Aorta (tissue), 5 donors: Measurements from ENCODE around the gene PACRG. TPM values are rescaled to one million over a fixed set of nuclear protein-coding genes. Genes with fewer than 3 reads are reported as not detected.

ENCODE experiments used
- ATAC-seq: fragments of 200-7000 bp; cut with Tn5 transposase; one replicate; pipeline ENCODE4 v1.9.1; 2022; ENCODE audit warnings: moderate library complexity; ENCODE audit not compliant: low FRiP score
- DNase-seq, 2 donors: peaks; one replicate each; pipeline ENCODE4 v3.0.0-alpha.2; 2020
- H3K27ac ChIP-seq, 2 donors: one replicate each; pipeline ENCODE4 v1.5.1; 2013; ENCODE audit warnings: low read length in 2 of 2, mild to moderate bottlenecking in 2 of 2, moderate library complexity in 2 of 2, control low read depth in 1 of 2, inconsistent platforms in 1 of 2, low read depth in 1 of 2
- H3K27me3 ChIP-seq, 2 donors: one replicate each; pipeline ENCODE4 v1.6.1; 2013; ENCODE audit warnings: control low read depth in 1 of 2, low read length in 1 of 2, mild to moderate bottlenecking in 1 of 2, moderate library complexity in 1 of 2; ENCODE audit not compliant: insufficient read depth in 2 of 2, control insufficient read depth in 1 of 2
- H3K36me3 ChIP-seq, 2 donors: one replicate each; pipeline ENCODE4 v1.6.1; 2013; ENCODE audit warnings: control low read depth in 1 of 2, low read length in 1 of 2, mild to moderate bottlenecking in 1 of 2; ENCODE audit not compliant: insufficient read depth in 2 of 2, control insufficient read depth in 1 of 2
- H3K4me1 ChIP-seq, 2 donors: one replicate each; pipeline ENCODE4 v1.6.1; 2013; ENCODE audit warnings: low read length in 2 of 2, control low read depth in 1 of 2, mild to moderate bottlenecking in 1 of 2, moderate library complexity in 1 of 2; ENCODE audit not compliant: insufficient read depth in 2 of 2, control insufficient read depth in 1 of 2
- H3K4me3 ChIP-seq, 2 donors: one replicate each; pipeline ENCODE4 v1.5.1; 2013; ENCODE audit warnings: low read length in 2 of 2, control low read depth in 1 of 2, mild to moderate bottlenecking in 1 of 2
- H3K9me3 ChIP-seq: one replicate; pipeline ENCODE4 v1.6.1; 2013; ENCODE audit warnings: mild to moderate bottlenecking, low read length; ENCODE audit not compliant: control insufficient read depth
- WGBS, 2 donors: extraction: QIAGEN DNeasy Blood & Tissue Kit; methylation state at CpG; one replicate each; pipeline ENCODE4 v1.1.7; 2013; 5-methylcytosine and 5-hydroxymethylcytosine counted together
- intact Hi-C, 2 donors: fragments of 100-400 bp; cut with DNase I; formaldehyde crosslinking; loops; one replicate each; pipeline versions ENCODE4 v1.14.2 to v1.15.0; 2022
- polyA plus RNA-seq, 2 donors: library from polyadenylated mRNA; stranded (reverse); fragments of 200-250 nt; gene quantifications; one replicate each; pipeline ENCODE4 v1.2.3, GENCODE V29; 2013
- total RNA-seq, 2 donors: library from RNA; stranded (reverse); fragmentation: NEBNext Ultra II Directional; extraction: Animal tissue kit (Norgen Biotek cat#: 25700); gene quantifications; one replicate each; pipeline ENCODE4 v1.2.1, GENCODE V29; 2021
- donor health status: healthy with polysubstance abuse.
- donor health status: Bipolar disorder and iron deficiency.
- donor health status: DM: no; HTN: no; CAD: no.
- donor health status: DM: no; HTN: no; CAD: no.
- donor health status: DM: yes; HTN: yes; CAD: no.

PACRG gene
- total and polyA plus RNA-seq, 4 donors = 0.26 to 2.7 (median 0.54) TPM; not detected in 1

GRCh38 chr6:162904069-162904663, 176.4 kb downstream of the PACRG start:
- 88 to 91% methylated on average over 9 of the region's 9 CpGs for WGBS, 2 donors
- Histone ChIP-seq H3K36me3 (no peaks in the 10 kb centered on the region), H3K27me3 (peaks cover 0 to 1% of the 10 kb centered on the region in 2 donors), H3K9me3 (peaks cover 8% of the 10 kb centered on the region), H3K4me3 (no peak overlapping the region), H3K27ac (no peak overlapping the region), H3K4me1 (no peaks in the 10 kb centered on the region)
- intact Hi-C loops = no loop called here
- ATAC-seq (no peak), DNase-seq (no peak)

DNA sequence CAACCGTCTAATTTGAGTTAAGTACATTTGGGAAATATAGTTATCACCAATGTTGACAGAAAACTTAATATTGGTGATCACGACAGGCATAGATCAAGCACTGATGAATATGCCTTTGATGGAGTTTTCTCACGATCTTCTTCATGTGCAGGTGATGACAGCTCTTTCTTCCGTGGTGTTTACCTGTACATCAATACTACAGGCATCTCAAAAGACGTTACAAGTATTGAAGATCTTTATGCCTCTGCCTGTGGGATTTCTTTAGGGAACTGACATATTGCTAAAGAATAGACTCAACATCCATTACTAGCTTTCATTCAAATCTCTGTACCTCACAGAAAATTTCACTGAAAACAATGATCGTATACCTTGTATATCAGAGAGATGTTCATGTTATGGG, 178.7 kb downstream of the PACRG start:
- no peak overlapping the region for H3K4me3 ChIP-seq
- H3K27ac ChIP-seq = no peak overlapping the region
- no peaks in the 10 kb centered on the region for H3K36me3 ChIP-seq
- DNase-seq = no peak
- peaks cover 0 to 1% of the 10 kb centered on the region in 2 donors for H3K27me3 ChIP-seq
- intact Hi-C loops = no loop called here
- WGBS, 2 donors = 70% methylated on average over 6 of the region's 6 CpGs
- ATAC-seq = no peak
- H3K4me1 ChIP-seq = no peaks in the 10 kb centered on the region
- H3K9me3 ChIP-seq = peaks cover 8% of the 10 kb centered on the region

- WGBS, 2 donors = 66 to 71% methylated on average over 2 of the region's 2 CpGs
- Histone ChIP-seq H3K36me3 (no peaks in the 10 kb centered on the region), H3K9me3 (peaks cover 9% of the 10 kb centered on the region), H3K27me3 (peaks cover 0 to 1% of the 10 kb centered on the region in 2 donors), H3K4me3 (no peak overlapping the region), H3K27ac (no peak overlapping the region), H3K4me1 (no peaks in the 10 kb centered on the region)
- intact Hi-C loops = no loop called here
- ATAC-seq (no peak), DNase-seq (no peak)
These were observed 180.2 kb downstream of the PACRG start for GRCh38 chr6:162907876-162908481.

DNA sequence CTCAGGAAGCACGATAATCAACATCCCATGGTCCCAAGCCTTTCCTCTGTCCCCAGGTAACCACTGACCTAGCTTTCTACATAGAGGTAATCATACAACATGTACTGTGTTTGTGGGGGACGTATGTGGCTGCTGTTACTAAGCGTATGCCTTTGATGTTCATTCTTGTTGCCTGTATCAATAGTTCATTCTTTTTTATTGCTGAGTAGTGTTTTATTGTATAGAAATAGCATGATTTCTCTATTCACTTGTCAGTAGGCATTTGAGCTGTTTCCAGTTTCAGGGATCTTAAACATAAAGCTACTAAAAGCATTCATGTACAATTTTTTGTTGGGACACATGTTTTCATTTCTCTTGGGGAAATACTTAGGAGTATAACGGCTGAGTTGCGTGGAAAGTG, 185.4 kb downstream of the PACRG start:
- 67 to 73% methylated on average over 5 of the region's 5 CpGs for WGBS, 2 donors
- H3K27me3 ChIP-seq = no peaks in the 10 kb centered on the region
- ATAC-seq (no peak), DNase-seq (no peak)
- intact Hi-C loops = no loop called here
- no peak overlapping the region for H3K4me3 ChIP-seq
- peaks cover 7% of the 10 kb centered on the region for H3K9me3 ChIP-seq
- no peak overlapping the region for H3K27ac ChIP-seq
- no peaks in the 10 kb centered on the region for H3K4me1 ChIP-seq
- H3K36me3 ChIP-seq = no peaks in the 10 kb centered on the region

- WGBS, 2 donors = 18 to 50% methylated on average over 1 of the region's 1 CpG
- intact Hi-C loops = no loop called here
- no peaks in the 10 kb centered on the region for H3K4me1 ChIP-seq
- no peak overlapping the region for H3K4me3 ChIP-seq
- DNase-seq (no peak), ATAC-seq (no peak)
- no peaks in the 10 kb centered on the region for H3K27me3 ChIP-seq
- H3K36me3 ChIP-seq = no peaks in the 10 kb centered on the region
- no peak overlapping the region for H3K27ac ChIP-seq
- H3K9me3 ChIP-seq = no peaks in the 10 kb centered on the region
These were observed 189.7 kb downstream of the PACRG start for GRCh38 chr6:162917506-162917905.

GRCh38 chr6:162921062-162921461, 193.3 kb downstream of the PACRG start:
- DNase-seq (no peak), ATAC-seq (no peak)
- 60 to 62% methylated on average over 6 of the region's 6 CpGs for WGBS, 2 donors
- no peaks in the 10 kb centered on the region for H3K9me3 ChIP-seq
- no peaks in the 10 kb centered on the region for H3K4me1 ChIP-seq
- H3K27me3 ChIP-seq = no peaks in the 10 kb centered on the region
- no peaks in the 10 kb centered on the region for H3K36me3 ChIP-seq
- no peak overlapping the region for H3K27ac ChIP-seq
- no peak overlapping the region for H3K4me3 ChIP-seq
- intact Hi-C loops = no loop called here

- H3K36me3 ChIP-seq = no peaks in the 10 kb centered on the region
These were observed 193.8 kb downstream of the PACRG start for GRCh38 chr6:162921510-162922040.

GRCh38 chr6:162922563-162923166, 194.9 kb downstream of the PACRG start:
- H3K4me3 ChIP-seq = no peak overlapping the region
- no peak overlapping the region for H3K27ac ChIP-seq
- intact Hi-C loops = no loop called here
- peaks cover 2% of the 10 kb centered on the region for H3K9me3 ChIP-seq
- no peaks in the 10 kb centered on the region for H3K27me3 ChIP-seq
- WGBS, 2 donors = 41 to 63% methylated on average over 1 of the region's 1 CpG
- no peaks in the 10 kb centered on the region for H3K4me1 ChIP-seq
- ATAC-seq (no peak), DNase-seq (no peak)
- H3K36me3 ChIP-seq = no peaks in the 10 kb centered on the region

More at GRCh38 chr6:162921510-162922040, 193.8 kb downstream of the PACRG start:
- intact Hi-C loops = no loop called here
- no peak for ATAC-seq
- 48 to 61% methylated on average over 7 of the region's 7 CpGs for WGBS, 2 donors
- H3K4me3 ChIP-seq = no peak overlapping the region
- H3K27me3 ChIP-seq = no peaks in the 10 kb centered on the region
- no peaks in the 10 kb centered on the region for H3K9me3 ChIP-seq
- no peak for DNase-seq
- no peak overlapping the region for H3K27ac ChIP-seq
- no peaks in the 10 kb centered on the region for H3K4me1 ChIP-seq

GRCh38 chr6:162934844-162935243, 207.1 kb downstream of the PACRG start:
- no peaks in the 10 kb centered on the region for H3K36me3 ChIP-seq
- DNase-seq (no peak), ATAC-seq (no peak)
- WGBS, 2 donors = 50 to 56% methylated on average over 1 of the region's 1 CpG
- H3K9me3 ChIP-seq = peaks cover 1% of the 10 kb centered on the region
- intact Hi-C loops = no loop called here
- no peak overlapping the region for H3K4me3 ChIP-seq
- H3K27ac ChIP-seq = no peak overlapping the region
- no peaks in the 10 kb centered on the region for H3K4me1 ChIP-seq
- no peaks in the 10 kb centered on the region for H3K27me3 ChIP-seq
